Stimulated activated CD4-positive, alpha-beta T cell treated with anti-CD3 and anti-CD28 coated beads, Interleukin-1b, Interleukin-23, amount 100 ng/mL, for 1 hour (primary cell): ENCODE measurements around the gene NKD2.
"Not testable (repeated sequence)": the region's sequence is repeated elsewhere in the genome, so short reads cannot be mapped to it uniquely, and the experiment has no call there.

Source experiments
- DNase-seq, 2 donors: peaks; one replicate each; pipeline ENCODE4 v3.0.0-alpha.2; 2020; ENCODE audit warnings: low read depth in 2 of 2

The NKD2 gene

GRCh38 chr5:1008451-1009358 is at the start of gene NKD2:
Gene NKD2, plus strand, starts transcription at chr5:1008802. Its CDS starts 256 bp downstream, at chr5:1009058.
- peak in 1 of 2 donors; percentile 38 for DNase-seq

- DNase-seq: no peak
Observed at GRCh38 chr5:959581-960531, 48.7 kb upstream of the NKD2 start.

GRCh38 chr5:960551-960950 is 48.1 kb upstream of the NKD2 start:
- no peak for DNase-seq

- no peak for DNase-seq
Observed at GRCh38 chr5:961002-961710, 47.4 kb upstream of the NKD2 start.

GRCh38 chr5:961711-962240 is 46.8 kb upstream of the NKD2 start:
- DNase-seq: no peak

GRCh38 chr5:962386-962785 is 46.2 kb upstream of the NKD2 start:
- no peak for DNase-seq

- no peak for DNase-seq
Observed at GRCh38 chr5:962801-963200, 45.8 kb upstream of the NKD2 start.

- no peak for DNase-seq
Observed at GRCh38 chr5:963310-963672, 45.3 kb upstream of the NKD2 start.

GRCh38 chr5:963673-964531 is 44.7 kb upstream of the NKD2 start:
- DNase-seq: no peak

GRCh38 chr5:964821-965220 is 43.8 kb upstream of the NKD2 start:
- DNase-seq: no peak

GRCh38 chr5:965604-966344 is 42.8 kb upstream of the NKD2 start:
- DNase-seq: no peak

GRCh38 chr5:966345-966710 is 42.3 kb upstream of the NKD2 start:
- no peak for DNase-seq

GRCh38 chr5:966941-967340 is 41.7 kb upstream of the NKD2 start:
- no peak for DNase-seq

GRCh38 chr5:968881-969280 is 39.7 kb upstream of the NKD2 start:
- no peak for DNase-seq

GRCh38 chr5:969408-969839 is 39.2 kb upstream of the NKD2 start:
- DNase-seq: no peak

GRCh38 chr5:972575-972974 is 36.0 kb upstream of the NKD2 start:
- not testable (repeated sequence) for DNase-seq

GRCh38 chr5:976849-977751 is 31.5 kb upstream of the NKD2 start:
- DNase-seq: no peak

GRCh38 chr5:978054-978453 is 30.5 kb upstream of the NKD2 start:
- DNase-seq: no peak

GRCh38 chr5:978693-979092 is 29.9 kb upstream of the NKD2 start:
- DNase-seq: no peak
